ENCODE data around the gene JMJD8. TPM values are rescaled to one million over a fixed set of nuclear protein-coding genes. Genes with fewer than 3 reads are reported as not detected.

The JMJD8 gene
- total RNA-seq, 1 experiment from 2014 or later, result 121 TPM

DNA sequence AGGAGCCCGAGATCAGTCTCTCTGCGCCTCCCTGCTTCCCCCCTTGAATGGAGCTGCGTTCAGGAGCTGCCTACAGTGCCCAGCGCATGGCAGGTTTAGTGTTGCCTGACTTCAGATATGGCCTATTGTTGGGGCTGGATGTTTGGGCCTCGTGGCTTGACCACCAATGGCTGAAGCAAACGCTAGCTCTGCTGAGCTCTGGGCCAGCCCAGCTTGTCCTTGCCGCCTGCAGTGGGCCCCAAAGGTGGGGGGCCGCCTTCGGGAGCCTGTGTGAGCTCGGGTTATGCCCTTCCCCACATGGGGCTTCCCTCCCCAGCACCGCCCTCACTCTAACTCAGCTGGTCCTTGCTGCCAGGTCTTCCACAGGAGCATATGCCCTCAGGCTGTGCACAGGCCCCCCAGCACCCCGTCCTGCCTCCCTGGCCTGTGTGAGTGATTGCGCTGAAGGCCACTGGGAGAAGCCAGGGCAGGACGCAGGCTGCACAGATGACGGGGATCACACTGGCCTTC, 46.0 kb downstream of the JMJD8 start:
- Histone ChIP-seq H3K27me3 (ENCODE audit: insufficient read depth, low read length) (no peaks in the 10 kb centered on the region), H3K9me3 (ENCODE audit: control insufficient read depth in 1 of 2, insufficient read depth in 1 of 2, low read depth in 1 of 2, low read length in 2 of 2) (no peaks in the 10 kb centered on the region), H3K4me3 (replicated peaks in 1 of 2; ENCODE audit: low read depth in 1 of 2, low read length in 2 of 2) (no peak overlapping the region), H3K79me2 (ENCODE audit: insufficient read depth, low read length) (peaks cover 19% of the 10 kb centered on the region; the same call in 1 of the 2 replicates), H3K27ac (ENCODE audit: low read depth, low read length) (no peak overlapping the region), H2AFZ (ENCODE audit: low read depth, low read length, poor library complexity, severe bottlenecking) (no peak overlapping the region), H3K9ac (ENCODE audit: low read length) (no peak overlapping the region), H3K4me2 (ENCODE audit: low read length) (0 out of 2 replicates have a peak overlapping the region, but pooled peaks have one; percentile 56), H3K36me3 (ENCODE audit: control insufficient read depth in 1 of 2, insufficient read depth in 2 of 2, low read length in 2 of 2) (no peaks in the 10 kb centered on the region), H4K20me1 (ENCODE audit: insufficient read depth) (no peaks in the 10 kb centered on the region), H3K4me1 (ENCODE audit: control insufficient read depth in 1 of 2, insufficient read depth in 2 of 2, low read length in 2 of 2) (peaks cover 0 to 21% of the 10 kb centered on the region in 2 experiments; a peak in 3 of 4 replicates), H3K9me2 (ENCODE audit: insufficient read depth) (no peaks in the 10 kb centered on the region)
- TF ChIP-seq, protein P1, sequence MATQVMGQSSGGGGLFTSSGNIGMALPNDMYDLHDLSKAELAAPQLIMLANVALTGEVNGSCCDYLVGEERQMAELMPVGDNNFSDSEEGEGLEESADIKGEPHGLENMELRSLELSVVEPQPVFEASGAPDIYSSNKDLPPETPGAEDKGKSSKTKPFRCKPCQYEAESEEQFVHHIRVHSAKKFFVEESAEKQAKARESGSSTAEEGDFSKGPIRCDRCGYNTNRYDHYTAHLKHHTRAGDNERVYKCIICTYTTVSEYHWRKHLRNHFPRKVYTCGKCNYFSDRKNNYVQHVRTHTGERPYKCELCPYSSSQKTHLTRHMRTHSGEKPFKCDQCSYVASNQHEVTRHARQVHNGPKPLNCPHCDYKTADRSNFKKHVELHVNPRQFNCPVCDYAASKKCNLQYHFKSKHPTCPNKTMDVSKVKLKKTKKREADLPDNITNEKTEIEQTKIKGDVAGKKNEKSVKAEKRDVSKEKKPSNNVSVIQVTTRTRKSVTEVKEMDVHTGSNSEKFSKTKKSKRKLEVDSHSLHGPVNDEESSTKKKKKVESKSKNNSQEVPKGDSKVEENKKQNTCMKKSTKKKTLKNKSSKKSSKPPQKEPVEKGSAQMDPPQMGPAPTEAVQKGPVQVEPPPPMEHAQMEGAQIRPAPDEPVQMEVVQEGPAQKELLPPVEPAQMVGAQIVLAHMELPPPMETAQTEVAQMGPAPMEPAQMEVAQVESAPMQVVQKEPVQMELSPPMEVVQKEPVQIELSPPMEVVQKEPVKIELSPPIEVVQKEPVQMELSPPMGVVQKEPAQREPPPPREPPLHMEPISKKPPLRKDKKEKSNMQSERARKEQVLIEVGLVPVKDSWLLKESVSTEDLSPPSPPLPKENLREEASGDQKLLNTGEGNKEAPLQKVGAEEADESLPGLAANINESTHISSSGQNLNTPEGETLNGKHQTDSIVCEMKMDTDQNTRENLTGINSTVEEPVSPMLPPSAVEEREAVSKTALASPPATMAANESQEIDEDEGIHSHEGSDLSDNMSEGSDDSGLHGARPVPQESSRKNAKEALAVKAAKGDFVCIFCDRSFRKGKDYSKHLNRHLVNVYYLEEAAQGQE (IDR thresholded peaks at IDR 0.05; ENCODE audit: low read depth), result no peak
- CTCF ChIA-PET, result no interaction called here
- ATAC-seq, result no peak
- intact Hi-C loops (cut with micrococcal nuclease), result no loop called here
- POLR2A ChIA-PET, result no interaction called here
- no peak for DNase-seq (ENCODE audit: low read depth, low spot score)
- RAD21 ChIA-PET (ENCODE audit: low non-redundant PET in 1 of 2, low total read pairs in 2 of 2, uncharacterized antibody in 2 of 2, unreplicated experiment in 2 of 2), result no interaction called here
- BruUV-seq (replicated peaks), result no TSS peak

DNA sequence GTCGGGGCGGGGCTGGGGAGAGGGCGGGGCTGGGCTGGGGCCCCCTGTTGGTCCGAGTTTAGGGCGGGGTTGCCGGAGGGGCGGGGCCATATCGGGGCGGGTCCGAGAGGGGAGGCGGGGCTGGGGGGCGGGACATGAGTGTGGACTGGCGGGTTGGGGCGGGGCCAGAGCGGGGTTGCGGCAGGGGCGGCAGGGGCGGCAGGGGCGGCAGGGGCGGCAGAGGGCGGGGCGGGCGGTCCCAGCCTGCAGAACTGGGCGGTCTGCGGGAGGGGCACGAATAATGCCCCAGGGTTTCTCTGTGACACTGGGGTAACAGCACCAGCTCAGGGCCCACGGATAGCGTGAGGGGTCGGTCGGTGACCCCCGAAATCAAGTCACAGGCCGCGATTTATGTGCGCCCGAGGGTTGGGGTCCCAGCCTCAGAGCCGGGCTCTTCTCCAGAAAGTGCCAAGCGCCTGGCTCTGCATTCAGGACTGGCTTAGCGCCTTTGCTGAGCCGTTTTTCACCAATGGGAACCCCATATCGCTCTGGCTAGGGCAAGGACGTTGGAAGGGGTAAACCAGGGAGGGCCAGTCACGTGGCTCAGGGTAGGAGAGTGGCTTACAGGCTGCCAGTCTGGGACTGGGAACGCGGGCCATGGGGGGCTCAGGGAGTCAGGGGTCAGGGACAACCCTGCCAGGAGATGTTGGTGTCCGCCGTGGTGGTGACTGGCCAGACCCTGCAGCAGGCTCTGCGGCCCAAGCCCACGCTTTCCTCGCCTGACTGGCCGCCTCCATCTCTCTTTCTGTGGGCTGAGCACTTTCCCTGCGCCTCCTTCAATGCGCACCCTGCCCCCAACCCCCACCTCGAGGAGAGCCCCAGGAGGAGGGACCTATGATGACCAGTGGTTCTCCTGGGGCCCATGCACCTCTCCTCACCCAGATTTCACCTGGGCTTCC, 46.8 kb downstream of the JMJD8 start:
- no peaks in the 10 kb centered on the region for H3K9me3 ChIP-seq (ENCODE audit: control insufficient read depth in 1 of 2, insufficient read depth in 1 of 2, low read depth in 1 of 2, low read length in 2 of 2)
- peak overlapping the region; percentile 76 for H3K4me2 ChIP-seq (ENCODE audit: low read length)
- no peak overlapping the region for H2AFZ ChIP-seq (ENCODE audit: low read depth, low read length, poor library complexity, severe bottlenecking)
- ChIA-PET RAD21 (ENCODE audit: low non-redundant PET in 1 of 2, low total read pairs in 2 of 2, uncharacterized antibody in 2 of 2, unreplicated experiment in 2 of 2) (no interaction called here), CTCF (no interaction called here), POLR2A (interaction anchor here (1.1 kb wide), 1 partner anchor 236 kb away, joined by 3 read pairs; the partner anchor contains the start of gene DECR2)
- H3K79me2 ChIP-seq (ENCODE audit: insufficient read depth, low read length), result peaks cover 15% of the 10 kb centered on the region; the same call in 1 of the 2 replicates
- no peak for TF ChIP-seq SIN3A (IDR thresholded peaks at IDR 0.05; ENCODE audit: low read depth)
- TF ChIP-seq, protein P2, sequence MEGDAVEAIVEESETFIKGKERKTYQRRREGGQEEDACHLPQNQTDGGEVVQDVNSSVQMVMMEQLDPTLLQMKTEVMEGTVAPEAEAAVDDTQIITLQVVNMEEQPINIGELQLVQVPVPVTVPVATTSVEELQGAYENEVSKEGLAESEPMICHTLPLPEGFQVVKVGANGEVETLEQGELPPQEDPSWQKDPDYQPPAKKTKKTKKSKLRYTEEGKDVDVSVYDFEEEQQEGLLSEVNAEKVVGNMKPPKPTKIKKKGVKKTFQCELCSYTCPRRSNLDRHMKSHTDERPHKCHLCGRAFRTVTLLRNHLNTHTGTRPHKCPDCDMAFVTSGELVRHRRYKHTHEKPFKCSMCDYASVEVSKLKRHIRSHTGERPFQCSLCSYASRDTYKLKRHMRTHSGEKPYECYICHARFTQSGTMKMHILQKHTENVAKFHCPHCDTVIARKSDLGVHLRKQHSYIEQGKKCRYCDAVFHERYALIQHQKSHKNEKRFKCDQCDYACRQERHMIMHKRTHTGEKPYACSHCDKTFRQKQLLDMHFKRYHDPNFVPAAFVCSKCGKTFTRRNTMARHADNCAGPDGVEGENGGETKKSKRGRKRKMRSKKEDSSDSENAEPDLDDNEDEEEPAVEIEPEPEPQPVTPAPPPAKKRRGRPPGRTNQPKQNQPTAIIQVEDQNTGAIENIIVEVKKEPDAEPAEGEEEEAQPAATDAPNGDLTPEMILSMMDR (IDR thresholded peaks at IDR 0.05 in 2 of 3, conservative IDR thresholded peaks at IDR 0.05 in 1 of 3; ENCODE audit: borderline replicate concordance in 1 of 3, insufficient read depth in 1 of 3, low read depth in 2 of 3, low read length in 2 of 3), result no peak
- TF ChIP-seq YY1 (IDR thresholded peaks at IDR 0.05; ENCODE audit: extremely low read depth, insufficient replicate concordance, low read depth, low read length), result no peak
- peak overlapping the region; percentile 81 for H3K9ac ChIP-seq (ENCODE audit: low read length)
- no peaks in the 10 kb centered on the region for H4K20me1 ChIP-seq (ENCODE audit: insufficient read depth)
- H3K36me3 ChIP-seq (ENCODE audit: control insufficient read depth in 1 of 2, insufficient read depth in 2 of 2, low read length in 2 of 2), result no peaks in the 10 kb centered on the region
- peaks cover 0 to 14% of the 10 kb centered on the region in 2 experiments; a peak in 2 of 4 replicates for H3K4me1 ChIP-seq (ENCODE audit: control insufficient read depth in 1 of 2, insufficient read depth in 2 of 2, low read length in 2 of 2)
- BruUV-seq (replicated peaks), result no TSS peak
- no peaks in the 10 kb centered on the region for H3K9me2 ChIP-seq (ENCODE audit: insufficient read depth)
- no peaks in the 10 kb centered on the region for H3K27me3 ChIP-seq (ENCODE audit: insufficient read depth, low read length)
- peak overlapping the region; percentile 72 for H3K27ac ChIP-seq (ENCODE audit: low read depth, low read length)
- intact Hi-C loops (cut with micrococcal nuclease), result no loop called here
- DNase-seq (ENCODE audit: low read depth, low spot score) (no peak), ATAC-seq (peak; percentile 50)
- H3K4me3 ChIP-seq (replicated peaks in 1 of 2; ENCODE audit: low read depth in 1 of 2, low read length in 2 of 2), result peak overlapping the region; percentile 61 to 67

All from HCT116 (cell line).